Measurements from ENCODE around the gene ZNF571. TPM values are rescaled to one million over a fixed set of nuclear protein-coding genes. Genes with fewer than 3 reads are reported as not detected.

ZNF571 gene
- polyA plus RNA-seq, 1 donor from 2014 or later: 7.9 TPM

DNA sequence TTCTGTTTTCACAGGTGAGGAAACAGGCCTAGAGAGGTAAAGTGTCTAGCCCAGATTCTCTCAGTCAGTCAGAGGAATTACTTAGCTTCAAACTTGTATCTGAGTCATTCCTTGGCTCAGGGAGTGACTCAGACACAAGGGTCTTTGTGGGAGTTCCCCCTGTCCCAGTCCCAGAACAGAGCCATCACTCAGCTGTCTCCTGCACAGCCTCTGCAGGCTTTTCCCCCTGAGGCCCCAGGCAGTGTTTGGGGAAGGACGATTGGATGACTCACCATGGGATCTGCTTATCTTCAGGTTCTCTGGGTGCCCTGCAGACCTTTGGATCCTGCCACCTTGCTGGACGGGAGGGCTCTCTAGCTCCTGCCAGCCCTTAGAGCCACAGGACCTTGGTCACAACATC is 74.7 kb downstream of the ZNF571 start:
- Histone ChIP-seq H3K27ac (ENCODE audit: low read length) (no peak overlapping the region), H3F3A (ENCODE audit: insufficient read depth, low read length, poor library complexity, severe bottlenecking) (no peaks in the 10 kb centered on the region), H3K9me3 (ENCODE audit: low read length) (no peaks in the 10 kb centered on the region), H3K36me3 (ENCODE audit: insufficient read depth, low read length) (peaks cover 29% of the 10 kb centered on the region), H3K9ac (ENCODE audit: low read length) (no peak overlapping the region), H3K79me2 (replicated peaks; ENCODE audit: insufficient read depth, low read length) (no peaks in the 10 kb centered on the region), H3K4me3 (ENCODE audit: low read length) (no peak overlapping the region), H3K9me2 (ENCODE audit: insufficient read depth, low read length) (no peaks in the 10 kb centered on the region), H3K27me3 (ENCODE audit: insufficient read depth, low read depth, low read length) (no peaks in the 10 kb centered on the region), H3K4me2 (ENCODE audit: low read length) (no peak overlapping the region), H4K20me1 (ENCODE audit: insufficient read depth) (no peaks in the 10 kb centered on the region), H2AFZ (ENCODE audit: low read depth, low read length) (no peak overlapping the region)
- TF ChIP-seq EP300 (conservative IDR thresholded peaks at IDR 0.05; ENCODE audit: poor library complexity, severe bottlenecking) (no peak), CTCF (IDR thresholded peaks at IDR 0.05; ENCODE audit: poor library complexity, severe bottlenecking) (no peak), MXI1 (conservative IDR thresholded peaks at IDR 0.05; ENCODE audit: poor library complexity, severe bottlenecking) (no peak), RAD21 (conservative IDR thresholded peaks at IDR 0.05) (no peak), TAF1 (IDR thresholded peaks at IDR 0.05; ENCODE audit: low read depth) (no peak), EZH2 (IDR thresholded peaks at IDR 0.05; ENCODE audit: borderline replicate concordance, insufficient read depth, low read length, poor library complexity, severe bottlenecking) (no peak), SMC3 (conservative IDR thresholded peaks at IDR 0.05; ENCODE audit: poor library complexity) (no peak), POLR2AphosphoS5 (IDR thresholded peaks at IDR 0.05) (no peak)
- TF ChIP-seq, protein P1, sequence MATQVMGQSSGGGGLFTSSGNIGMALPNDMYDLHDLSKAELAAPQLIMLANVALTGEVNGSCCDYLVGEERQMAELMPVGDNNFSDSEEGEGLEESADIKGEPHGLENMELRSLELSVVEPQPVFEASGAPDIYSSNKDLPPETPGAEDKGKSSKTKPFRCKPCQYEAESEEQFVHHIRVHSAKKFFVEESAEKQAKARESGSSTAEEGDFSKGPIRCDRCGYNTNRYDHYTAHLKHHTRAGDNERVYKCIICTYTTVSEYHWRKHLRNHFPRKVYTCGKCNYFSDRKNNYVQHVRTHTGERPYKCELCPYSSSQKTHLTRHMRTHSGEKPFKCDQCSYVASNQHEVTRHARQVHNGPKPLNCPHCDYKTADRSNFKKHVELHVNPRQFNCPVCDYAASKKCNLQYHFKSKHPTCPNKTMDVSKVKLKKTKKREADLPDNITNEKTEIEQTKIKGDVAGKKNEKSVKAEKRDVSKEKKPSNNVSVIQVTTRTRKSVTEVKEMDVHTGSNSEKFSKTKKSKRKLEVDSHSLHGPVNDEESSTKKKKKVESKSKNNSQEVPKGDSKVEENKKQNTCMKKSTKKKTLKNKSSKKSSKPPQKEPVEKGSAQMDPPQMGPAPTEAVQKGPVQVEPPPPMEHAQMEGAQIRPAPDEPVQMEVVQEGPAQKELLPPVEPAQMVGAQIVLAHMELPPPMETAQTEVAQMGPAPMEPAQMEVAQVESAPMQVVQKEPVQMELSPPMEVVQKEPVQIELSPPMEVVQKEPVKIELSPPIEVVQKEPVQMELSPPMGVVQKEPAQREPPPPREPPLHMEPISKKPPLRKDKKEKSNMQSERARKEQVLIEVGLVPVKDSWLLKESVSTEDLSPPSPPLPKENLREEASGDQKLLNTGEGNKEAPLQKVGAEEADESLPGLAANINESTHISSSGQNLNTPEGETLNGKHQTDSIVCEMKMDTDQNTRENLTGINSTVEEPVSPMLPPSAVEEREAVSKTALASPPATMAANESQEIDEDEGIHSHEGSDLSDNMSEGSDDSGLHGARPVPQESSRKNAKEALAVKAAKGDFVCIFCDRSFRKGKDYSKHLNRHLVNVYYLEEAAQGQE (IDR thresholded peaks at IDR 0.05; ENCODE audit: borderline replicate concordance): no peak

Other genes with a start within 250 kb of the ZNF571 start
- gene ZNF527, start 223.7 kb downstream of the ZNF571 start, polyA plus RNA-seq: 13.6 and 18.6 TPM in 2 replicates
- gene ZNF569, start 127.3 kb downstream of the ZNF571 start, polyA plus RNA-seq: 21.6 and 27.4 TPM in 2 replicates
- gene ZNF570, start 125.4 kb downstream of the ZNF571 start, polyA plus RNA-seq: 15.7 and 21.4 TPM in 2 replicates
- gene ZNF793, start 87.9 kb downstream of the ZNF571 start, polyA plus RNA-seq: 39.6 and 53.7 TPM in 2 replicates
- gene ZNF540, start 84 bp upstream of the ZNF571 start, polyA plus RNA-seq: 22.5 and 24.7 TPM in 2 replicates
- gene ZFP30, start 60.7 kb upstream of the ZNF571 start, polyA plus RNA-seq: 54.7 and 61.0 TPM in 2 replicates
- 8.9 and 13.4 TPM in 2 replicates for gene ZNF607, start 125.0 kb upstream of the ZNF571 start, polyA plus RNA-seq
- 7.6 and 9.1 TPM in 2 replicates for gene ZNF573, start 184.8 kb upstream of the ZNF571 start, polyA plus RNA-seq

All from neural cell (in vitro differentiated cells).